ENCODE results near the gene PCBP1.
"Not testable (repeated sequence)": the region's sequence is repeated elsewhere in the genome, so short reads cannot be mapped to it uniquely, and the experiment has no call there.

The PCBP1 gene

DNA sequence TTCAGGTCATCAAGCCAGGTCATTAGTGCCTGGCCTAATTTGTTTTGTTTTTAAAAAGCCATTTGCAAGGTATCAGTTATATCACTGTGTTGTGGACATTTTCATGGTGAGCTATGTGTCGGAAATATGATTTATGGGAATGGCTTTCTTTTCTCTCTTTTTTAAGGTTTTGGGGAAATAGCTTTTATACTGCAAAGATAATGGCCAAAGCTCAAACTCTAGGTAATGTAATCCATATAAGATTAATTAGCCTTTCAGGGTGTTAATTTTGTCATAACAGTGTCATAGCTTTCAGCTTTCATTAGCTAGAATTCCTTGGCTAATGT, 45.8 kb downstream of the PCBP1 start:
- peaks cover 64% of the 10 kb centered on the region for H3K4me1 ChIP-seq (ENCODE audit: control insufficient read depth, low read length)

DNA sequence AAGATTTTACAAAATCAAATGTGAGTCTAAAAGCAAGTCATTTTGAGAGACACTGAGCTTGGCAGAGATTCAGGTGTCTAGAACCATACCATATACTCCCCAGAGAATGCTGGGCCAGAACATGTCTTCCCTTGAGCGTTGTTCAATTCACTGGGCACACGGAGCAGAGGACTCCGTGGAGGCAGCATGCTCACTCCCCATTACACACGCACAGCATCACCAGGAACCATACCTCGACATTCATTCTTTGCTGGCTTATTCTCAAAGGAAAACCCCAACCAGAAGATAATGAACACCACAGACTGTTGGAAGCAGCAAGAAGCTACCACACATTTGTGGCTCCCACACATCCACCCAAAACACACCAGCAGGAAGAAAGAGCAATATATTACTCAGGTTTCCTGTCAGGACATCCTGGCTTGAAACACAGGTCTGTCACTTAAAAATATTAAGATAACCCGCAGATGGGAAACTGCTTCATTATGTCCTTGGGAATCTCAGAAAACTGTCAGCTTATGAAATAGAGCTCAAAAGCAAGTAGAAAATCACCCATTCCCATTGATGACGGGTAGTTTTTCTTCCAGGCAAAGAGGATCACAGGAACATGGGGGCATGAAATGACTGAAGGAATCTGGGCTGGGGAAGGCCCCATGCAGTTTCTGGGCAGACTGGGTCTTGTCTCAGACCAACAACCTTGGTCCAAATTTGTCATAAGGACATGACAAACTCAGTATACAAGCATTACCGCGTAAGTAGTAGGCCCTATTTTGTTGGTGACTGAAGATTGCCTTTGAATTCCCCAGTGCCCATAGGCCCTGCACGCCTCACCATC, 46.4 kb downstream of the PCBP1 start:
- Histone ChIP-seq H3K9me2 (replicated peaks; ENCODE audit: control insufficient read depth, low read length) (no peaks in the 10 kb centered on the region), H3K4me3 (ENCODE audit: low read length) (peak overlapping the region; percentile 71), H3K9me3 (ENCODE audit: control insufficient read depth, insufficient read depth, low read length) (no peaks in the 10 kb centered on the region), H3K36me3 (ENCODE audit: control insufficient read depth, low read length) (peaks cover 5% of the 10 kb centered on the region; the same call in 1 of the 2 replicates), H3K79me2 (ENCODE audit: control insufficient read depth, low read length) (no peaks in the 10 kb centered on the region), H3K4me1 (ENCODE audit: control insufficient read depth, low read length) (peaks cover 60% of the 10 kb centered on the region), H3K4me2 (ENCODE audit: low read length) (peak overlapping the region; percentile 73), H3K27ac (ENCODE audit: low read depth, low read length) (peak overlapping the region; percentile 77), H3F3A (ENCODE audit: control insufficient read depth, insufficient read depth) (peaks cover 2% of the 10 kb centered on the region; the same call in 1 of the 2 replicates), H4K20me1 (ENCODE audit: control insufficient read depth, insufficient read depth, low read depth, low read length) (no peaks in the 10 kb centered on the region), H3K27me3 (ENCODE audit: control insufficient read depth, low read length) (no peaks in the 10 kb centered on the region)
- no peak for TF ChIP-seq EZH2phosphoT487 (IDR thresholded peaks at IDR 0.05; ENCODE audit: borderline replicate concordance, low read length)
- TF ChIP-seq, protein P1, sequence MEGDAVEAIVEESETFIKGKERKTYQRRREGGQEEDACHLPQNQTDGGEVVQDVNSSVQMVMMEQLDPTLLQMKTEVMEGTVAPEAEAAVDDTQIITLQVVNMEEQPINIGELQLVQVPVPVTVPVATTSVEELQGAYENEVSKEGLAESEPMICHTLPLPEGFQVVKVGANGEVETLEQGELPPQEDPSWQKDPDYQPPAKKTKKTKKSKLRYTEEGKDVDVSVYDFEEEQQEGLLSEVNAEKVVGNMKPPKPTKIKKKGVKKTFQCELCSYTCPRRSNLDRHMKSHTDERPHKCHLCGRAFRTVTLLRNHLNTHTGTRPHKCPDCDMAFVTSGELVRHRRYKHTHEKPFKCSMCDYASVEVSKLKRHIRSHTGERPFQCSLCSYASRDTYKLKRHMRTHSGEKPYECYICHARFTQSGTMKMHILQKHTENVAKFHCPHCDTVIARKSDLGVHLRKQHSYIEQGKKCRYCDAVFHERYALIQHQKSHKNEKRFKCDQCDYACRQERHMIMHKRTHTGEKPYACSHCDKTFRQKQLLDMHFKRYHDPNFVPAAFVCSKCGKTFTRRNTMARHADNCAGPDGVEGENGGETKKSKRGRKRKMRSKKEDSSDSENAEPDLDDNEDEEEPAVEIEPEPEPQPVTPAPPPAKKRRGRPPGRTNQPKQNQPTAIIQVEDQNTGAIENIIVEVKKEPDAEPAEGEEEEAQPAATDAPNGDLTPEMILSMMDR (IDR thresholded peaks at IDR 0.05; ENCODE audit: low read depth, low read length, poor library complexity, severe bottlenecking) = no peak

More for the DNA sequence above, 45.8 kb downstream of the PCBP1 start:
- H3K9me2 ChIP-seq (replicated peaks; ENCODE audit: control insufficient read depth, low read length) = no peaks in the 10 kb centered on the region
- H4K20me1 ChIP-seq (ENCODE audit: control insufficient read depth, insufficient read depth, low read depth, low read length) = no peaks in the 10 kb centered on the region
- H3K4me3 ChIP-seq (ENCODE audit: low read length) = peak overlapping the region; percentile 71
- H3F3A ChIP-seq (ENCODE audit: control insufficient read depth, insufficient read depth) = peaks cover 3% of the 10 kb centered on the region
- no peak for TF ChIP-seq EZH2phosphoT487 (IDR thresholded peaks at IDR 0.05; ENCODE audit: borderline replicate concordance, low read length)
- TF ChIP-seq, protein P1 (IDR thresholded peaks at IDR 0.05; ENCODE audit: low read depth, low read length, poor library complexity, severe bottlenecking) = no peak
- H3K9me3 ChIP-seq (ENCODE audit: control insufficient read depth, insufficient read depth, low read length) = no peaks in the 10 kb centered on the region
- H3K27ac ChIP-seq (ENCODE audit: low read depth, low read length) = peak overlapping the region; percentile 77
- peaks cover 5% of the 10 kb centered on the region; the same call in 1 of the 2 replicates for H3K36me3 ChIP-seq (ENCODE audit: control insufficient read depth, low read length)
- peak overlapping the region; percentile 73 for H3K4me2 ChIP-seq (ENCODE audit: low read length)
- H3K27me3 ChIP-seq (ENCODE audit: control insufficient read depth, low read length) = no peaks in the 10 kb centered on the region
- no peaks in the 10 kb centered on the region for H3K79me2 ChIP-seq (ENCODE audit: control insufficient read depth, low read length)

DNA sequence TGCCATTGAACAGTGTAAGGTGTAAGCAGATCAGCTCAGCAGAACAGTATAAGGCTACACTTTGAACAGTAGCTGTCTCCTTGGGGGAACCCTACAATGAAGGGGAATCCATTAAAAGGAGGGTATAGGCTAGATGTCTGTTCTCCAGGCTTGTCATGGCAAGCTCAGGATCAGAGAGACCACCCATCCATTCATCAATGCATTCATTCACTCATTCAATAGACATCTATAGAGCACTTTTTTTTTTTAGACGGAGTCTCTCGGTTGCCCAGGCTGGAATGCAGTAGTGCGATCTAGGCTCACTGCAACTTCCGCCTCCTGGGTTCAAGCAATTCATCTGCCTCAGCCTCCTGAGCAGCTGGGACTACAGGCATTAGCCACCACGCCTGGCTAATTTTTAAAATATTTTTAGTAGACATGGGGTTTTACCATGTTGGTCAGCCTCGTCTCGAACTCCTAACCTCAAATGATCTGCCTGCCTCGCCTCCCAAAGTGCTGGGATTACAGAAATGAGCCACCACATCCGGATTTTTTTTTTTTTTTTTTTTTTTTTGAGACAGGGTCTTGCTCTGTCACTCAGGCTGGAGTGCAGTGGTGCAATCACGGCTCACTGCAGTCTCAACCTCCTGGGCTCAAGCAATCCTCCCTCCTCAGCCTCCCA, 47.2 kb downstream of the PCBP1 start:
- H3K9me3 ChIP-seq (ENCODE audit: control insufficient read depth, insufficient read depth, low read length); H3K27me3 ChIP-seq (ENCODE audit: control insufficient read depth, low read length); H3K36me3 ChIP-seq (ENCODE audit: control insufficient read depth, low read length); H4K20me1 ChIP-seq (ENCODE audit: control insufficient read depth, insufficient read depth, low read depth, low read length); H3K9me2 ChIP-seq (replicated peaks; ENCODE audit: control insufficient read depth, low read length); H3F3A ChIP-seq (ENCODE audit: control insufficient read depth, insufficient read depth); H3K79me2 ChIP-seq (ENCODE audit: control insufficient read depth, low read length): not testable (repeated sequence)
- Histone ChIP-seq H3K4me3 (ENCODE audit: low read length) (peak overlapping the region; percentile 71; the same call in 1 of the 2 replicates), H3K4me2 (ENCODE audit: low read length) (peak overlapping the region; percentile 73), H3K27ac (ENCODE audit: low read depth, low read length) (peak overlapping the region; percentile 77), H3K4me1 (ENCODE audit: control insufficient read depth, low read length) (peaks cover 60% of the 10 kb centered on the region)

Measured in DOHH2 (cell line).